Activated naive CD4-positive, alpha-beta T cell treated with anti-CD3 and anti-CD28 coated beads, Interleukin-2, amount 50 U/mL, for 24 hours (primary cell): ENCODE results near the gene STARD8.

Experiments
- H3K27ac Mint-ChIP-seq: one replicate; pipeline ENCODE4 v1.8.0; 2021; ENCODE audit warnings: mild to moderate bottlenecking, mixed read lengths
- H3K27me3 Mint-ChIP-seq: one replicate; pipeline ENCODE4 v1.8.0; 2021; ENCODE audit warnings: mixed read lengths
- H3K36me3 Mint-ChIP-seq: one replicate; pipeline ENCODE4 v1.8.0; 2021; ENCODE audit warnings: mixed read lengths
- H3K4me1 Mint-ChIP-seq: one replicate; pipeline ENCODE4 v1.8.0; 2021; ENCODE audit warnings: mixed read lengths
- H3K4me3 Mint-ChIP-seq: one replicate; pipeline ENCODE4 v1.8.0; 2021; ENCODE audit warnings: mild to moderate bottlenecking, mixed read lengths
- H3K9me3 Mint-ChIP-seq: one replicate; pipeline ENCODE4 v1.8.0; 2021; ENCODE audit warnings: mixed read lengths

Gene STARD8

GRCh38 chrX:68762766-68763165 is 115.3 kb downstream of the STARD8 start:
- H3K27ac Mint-ChIP-seq: no peak overlapping the region

GRCh38 chrX:68763481-68763880 is 116.0 kb downstream of the STARD8 start:
- Mint-ChIP-seq H3K27ac (no peak overlapping the region), H3K4me1 (no peaks in the 10 kb centered on the region), H3K27me3 (no peaks in the 10 kb centered on the region), H3K36me3 (no peaks in the 10 kb centered on the region), H3K9me3 (no peaks in the 10 kb centered on the region), H3K4me3 (no peak overlapping the region)

More at GRCh38 chrX:68762766-68763165, 115.3 kb downstream of the STARD8 start:
- no peaks in the 10 kb centered on the region for H3K9me3 Mint-ChIP-seq
- no peaks in the 10 kb centered on the region for H3K27me3 Mint-ChIP-seq
- H3K4me1 Mint-ChIP-seq: no peaks in the 10 kb centered on the region
- no peak overlapping the region for H3K4me3 Mint-ChIP-seq
- H3K36me3 Mint-ChIP-seq: no peaks in the 10 kb centered on the region
